ENCODE data around the gene TIGD3.
"Not testable (repeated sequence)": the region's sequence is repeated elsewhere in the genome, so short reads cannot be mapped to it uniquely, and the experiment has no call there.

DNA sequence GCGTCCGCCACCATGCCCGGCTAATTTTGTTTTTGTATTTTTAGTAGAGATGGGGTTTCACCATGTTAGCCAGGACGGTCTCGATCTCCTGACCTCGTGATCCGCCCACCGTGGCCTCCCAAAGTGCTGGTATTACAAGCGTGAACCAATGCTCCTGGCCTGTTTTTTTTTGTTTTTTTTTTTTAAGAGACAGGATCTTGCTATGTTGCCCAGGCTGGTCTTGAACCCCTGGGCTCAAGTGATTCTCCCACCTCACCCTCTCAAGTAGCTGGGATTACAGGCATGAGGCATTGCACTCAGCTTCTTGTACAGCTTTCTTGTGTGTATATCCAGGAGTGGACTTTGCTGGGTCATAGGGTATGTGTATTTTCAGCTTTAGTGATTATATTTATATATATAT, 22.0 kb upstream of the TIGD3 start:
- TF ChIP-seq POLR2A (IDR thresholded peaks at IDR 0.05; ENCODE audit: insufficient read depth in 1 of 2, low read depth in 2 of 2, low read length in 2 of 2); ERF (CRISPR knock-in tag; IDR thresholded peaks at IDR 0.05); ETV6 (CRISPR knock-in tag; conservative IDR thresholded peaks at IDR 0.05): not testable (repeated sequence)
